Mononuclear cell (primary cell): ENCODE results near the gene STARD13. TPM values are rescaled to one million over a fixed set of nuclear protein-coding genes. Genes with fewer than 3 reads are reported as not detected.

Source experiments
- H3K27me3 ChIP-seq: 2 replicates; pipeline ENCODE4 v1.6.0; 2011; ENCODE audit warnings: low read length, control low read depth; ENCODE audit not compliant: insufficient read depth
- H3K4me1 ChIP-seq: 2 replicates; pipeline ENCODE4 v1.5.1; 2011; ENCODE audit warnings: mild to moderate bottlenecking, low read length, control low read depth; ENCODE audit not compliant: insufficient read depth
- H3K4me3 ChIP-seq: 2 replicates; pipeline ENCODE4 v1.5.1; 2011; ENCODE audit warnings: mild to moderate bottlenecking, low read length, moderate library complexity
- H3K9me3 ChIP-seq: 2 replicates; pipeline ENCODE4 v1.5.1; 2011; ENCODE audit warnings: low read depth, mild to moderate bottlenecking, control low read depth, low read length
- total RNA-seq: library from RNA; depleted of rRNA; stranded (reverse); fragments of >200 nt; gene quantifications from one replicate; pipeline ENCODE4 v1.2.3, GENCODE V29; 2012

STARD13 gene
- total RNA-seq, 1 donor, result 0.84 TPM

DNA sequence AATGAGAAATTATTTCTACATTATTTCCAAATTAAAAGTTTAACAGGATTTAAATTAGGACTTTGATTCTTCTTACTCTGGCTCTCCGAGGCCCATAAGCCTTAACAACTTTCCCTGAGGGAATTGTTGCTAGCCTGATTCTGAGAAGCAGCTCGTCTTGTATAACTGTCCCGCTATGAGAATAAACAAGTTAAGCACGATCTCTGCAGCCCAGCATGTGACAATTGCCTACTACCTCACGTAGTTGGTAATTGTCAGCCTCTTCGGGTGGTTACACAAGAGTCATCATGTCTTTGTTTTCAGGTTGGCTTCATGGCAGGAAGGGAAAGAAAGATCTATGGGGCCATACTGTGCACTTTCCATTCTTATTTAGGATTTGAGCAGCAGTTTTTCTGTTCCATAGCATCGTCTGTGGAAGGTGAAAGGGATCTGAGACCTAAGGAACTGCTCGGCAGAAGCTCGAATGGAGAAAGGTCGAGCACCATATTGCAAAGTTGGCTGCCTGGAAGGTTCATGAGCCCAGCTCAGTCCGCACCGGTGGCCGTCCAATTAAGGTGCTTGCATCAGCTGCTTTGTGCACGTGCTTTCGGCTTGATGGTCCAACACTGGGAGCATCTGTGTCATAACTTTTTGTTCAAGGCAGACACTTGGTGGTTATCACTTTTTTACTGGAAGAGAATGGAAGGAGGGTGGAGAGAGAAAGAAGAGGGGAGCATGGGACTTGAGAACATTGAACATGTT lies 1.8 kb upstream of the STARD13 start:
- Histone ChIP-seq H3K9me3 (no peaks in the 10 kb centered on the region), H3K4me1 (peaks cover 17% of the 10 kb centered on the region), H3K27me3 (peaks cover 13% of the 10 kb centered on the region), H3K4me3 (no peak overlapping the region)

DNA sequence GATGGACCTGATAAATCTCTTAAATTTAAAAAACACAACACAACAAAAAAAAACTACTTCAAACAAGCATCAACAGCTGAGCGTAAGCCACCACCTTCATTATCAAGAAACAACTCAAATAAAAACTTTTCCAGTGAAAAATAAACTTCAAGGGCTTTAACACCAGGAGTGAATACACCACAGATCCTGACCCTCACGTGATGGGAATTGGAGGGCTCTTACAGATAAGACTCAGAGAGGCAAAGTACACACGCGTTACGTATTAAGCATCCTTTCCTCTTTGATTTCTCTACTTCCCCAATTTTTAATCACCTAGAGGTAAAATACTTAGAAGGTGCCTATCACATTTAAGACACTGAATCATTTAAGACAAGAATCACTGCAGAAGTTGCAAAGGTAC lies 573 bp upstream of the STARD13 start:
- Histone ChIP-seq H3K4me3 (peak overlapping the region; percentile 45), H3K9me3 (no peaks in the 10 kb centered on the region), H3K4me1 (peaks cover 17% of the 10 kb centered on the region), H3K27me3 (peaks cover 13% of the 10 kb centered on the region)

DNA sequence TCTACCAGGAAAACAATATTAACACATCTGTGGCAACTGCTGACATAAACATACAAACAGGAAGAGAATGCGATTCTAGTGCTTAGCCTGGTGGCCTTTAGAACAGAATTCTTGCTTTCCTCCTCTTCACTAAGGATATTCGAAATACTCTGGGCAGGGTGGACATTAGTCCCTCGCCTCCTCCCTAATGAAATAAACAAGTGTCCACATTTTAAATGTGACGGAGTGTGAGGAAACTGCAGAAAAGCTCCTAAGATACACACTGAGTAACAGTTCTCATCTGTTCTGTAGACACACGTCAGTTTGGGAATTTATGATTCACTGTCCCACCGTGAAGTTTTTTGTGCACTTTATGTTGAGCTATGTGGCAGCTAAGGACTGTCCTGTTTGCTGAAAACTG lies 639 bp downstream of the STARD13 start:
- peaks cover 17% of the 10 kb centered on the region for H3K4me1 ChIP-seq
- H3K27me3 ChIP-seq, result peaks cover 13% of the 10 kb centered on the region
- no peaks in the 10 kb centered on the region for H3K9me3 ChIP-seq
- no peak overlapping the region for H3K4me3 ChIP-seq

DNA sequence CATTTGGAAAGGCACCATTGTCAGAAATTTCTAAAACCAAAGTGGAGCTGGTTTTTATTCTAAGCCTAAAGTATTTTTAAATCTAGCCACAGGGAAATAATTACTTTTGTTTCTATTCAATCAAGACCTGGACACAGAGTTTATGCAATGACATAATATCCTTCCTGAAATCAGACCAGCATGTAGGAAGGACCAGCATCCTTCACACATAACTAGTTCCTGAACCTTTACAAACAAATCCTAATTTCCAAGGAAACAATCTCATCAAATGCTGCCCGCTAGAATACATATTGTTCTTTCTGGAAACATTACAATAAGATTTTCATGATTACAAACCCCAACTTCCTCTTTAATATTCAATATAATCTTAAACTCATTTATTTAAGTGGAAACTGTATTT lies 1.5 kb downstream of the STARD13 start:
- Histone ChIP-seq H3K4me3 (no peak overlapping the region), H3K9me3 (no peaks in the 10 kb centered on the region), H3K4me1 (peaks cover 17% of the 10 kb centered on the region)

DNA sequence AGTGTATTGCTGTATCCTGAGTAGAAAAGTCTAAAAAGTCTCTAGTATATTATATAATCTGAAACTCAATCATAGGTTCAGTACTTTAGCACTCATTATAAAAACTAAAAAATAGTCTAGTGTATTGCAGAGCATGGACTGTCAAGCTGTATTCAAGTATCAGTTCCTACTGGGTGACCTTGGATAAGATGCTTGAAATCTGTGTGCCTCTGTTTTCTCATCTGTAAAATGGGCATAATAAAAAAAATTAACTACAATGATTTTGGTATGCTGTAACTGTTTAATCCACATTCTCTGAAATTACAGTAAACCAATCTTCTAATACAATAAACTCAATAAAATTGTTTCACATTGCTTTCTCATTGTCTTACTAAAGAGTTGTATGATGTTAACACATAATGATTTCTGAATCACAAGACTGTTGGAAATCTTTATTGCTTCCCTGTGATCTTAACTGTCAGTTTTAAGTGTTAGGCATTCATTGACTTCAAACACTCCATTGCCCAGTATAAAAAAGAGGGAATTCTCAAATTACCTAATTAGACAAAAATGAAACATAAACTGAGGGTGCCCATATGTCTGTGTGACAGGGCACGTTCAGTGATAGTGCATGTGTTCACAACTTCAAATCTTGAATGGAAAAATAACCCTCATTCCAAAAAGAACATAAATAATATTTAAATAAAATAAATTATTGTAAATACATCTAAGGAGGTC lies 2.2 kb downstream of the STARD13 start:
- Histone ChIP-seq H3K4me1 (peaks cover 17% of the 10 kb centered on the region), H3K9me3 (no peaks in the 10 kb centered on the region), H3K27me3 (peaks cover 13% of the 10 kb centered on the region), H3K4me3 (no peak overlapping the region)

More for the DNA sequence above, 1.5 kb downstream of the STARD13 start:
- peaks cover 13% of the 10 kb centered on the region for H3K27me3 ChIP-seq

DNA sequence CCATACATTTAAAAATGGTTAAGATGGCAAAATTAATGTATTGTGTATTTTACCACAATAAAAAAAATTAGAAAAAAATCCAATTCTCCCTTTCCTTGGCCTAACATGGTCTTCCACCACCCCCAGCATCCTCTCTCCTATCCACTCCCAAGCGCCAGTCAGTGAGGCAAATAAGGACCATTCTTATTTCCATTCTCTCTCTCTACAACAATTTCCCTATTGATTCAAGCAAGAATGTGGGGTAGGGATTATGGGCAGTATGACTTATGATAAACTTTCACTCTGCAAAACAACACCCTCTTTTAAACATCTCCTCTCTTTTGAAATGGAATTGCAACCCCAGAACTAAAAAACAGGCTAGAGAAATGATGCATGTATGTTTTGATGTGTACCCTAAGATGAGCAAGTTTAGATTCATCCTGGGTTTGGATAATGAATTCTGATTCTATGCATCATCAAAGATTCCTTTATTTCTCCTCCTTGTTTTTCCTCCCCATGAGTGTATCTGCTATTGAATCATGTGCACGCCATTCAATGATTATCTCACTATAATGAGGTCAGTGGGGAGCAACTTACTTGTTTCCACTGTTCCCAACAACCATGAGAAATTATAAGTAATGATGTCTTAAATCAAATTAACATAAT lies 3.5 kb downstream of the STARD13 start:
- no peak overlapping the region for H3K4me3 ChIP-seq
- peaks cover 13% of the 10 kb centered on the region for H3K27me3 ChIP-seq
- H3K9me3 ChIP-seq, result no peaks in the 10 kb centered on the region
- H3K4me1 ChIP-seq, result peaks cover 17% of the 10 kb centered on the region

DNA sequence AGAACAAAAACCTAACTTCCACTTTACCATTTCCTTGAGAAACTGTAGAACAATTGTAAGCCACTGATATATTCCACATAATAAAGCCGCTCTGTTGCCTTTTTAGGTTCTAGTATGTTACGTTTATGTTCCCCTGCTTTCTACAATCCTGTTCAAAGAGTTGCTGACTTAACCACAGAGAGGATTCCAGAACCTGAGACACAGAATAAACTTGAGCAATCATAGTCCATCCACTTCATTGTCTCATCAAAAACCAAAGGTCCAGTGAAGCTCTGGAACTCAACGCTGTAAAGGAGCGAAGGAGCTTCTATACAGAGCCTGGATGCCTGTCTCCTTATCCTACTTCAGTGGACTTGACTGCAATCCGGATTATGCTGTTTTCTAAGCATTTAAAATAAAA lies 4.6 kb downstream of the STARD13 start:
- peaks cover 14% of the 10 kb centered on the region for H3K4me1 ChIP-seq
- peaks cover 10% of the 10 kb centered on the region for H3K27me3 ChIP-seq
- H3K9me3 ChIP-seq, result no peaks in the 10 kb centered on the region
- H3K4me3 ChIP-seq, result no peak overlapping the region

DNA sequence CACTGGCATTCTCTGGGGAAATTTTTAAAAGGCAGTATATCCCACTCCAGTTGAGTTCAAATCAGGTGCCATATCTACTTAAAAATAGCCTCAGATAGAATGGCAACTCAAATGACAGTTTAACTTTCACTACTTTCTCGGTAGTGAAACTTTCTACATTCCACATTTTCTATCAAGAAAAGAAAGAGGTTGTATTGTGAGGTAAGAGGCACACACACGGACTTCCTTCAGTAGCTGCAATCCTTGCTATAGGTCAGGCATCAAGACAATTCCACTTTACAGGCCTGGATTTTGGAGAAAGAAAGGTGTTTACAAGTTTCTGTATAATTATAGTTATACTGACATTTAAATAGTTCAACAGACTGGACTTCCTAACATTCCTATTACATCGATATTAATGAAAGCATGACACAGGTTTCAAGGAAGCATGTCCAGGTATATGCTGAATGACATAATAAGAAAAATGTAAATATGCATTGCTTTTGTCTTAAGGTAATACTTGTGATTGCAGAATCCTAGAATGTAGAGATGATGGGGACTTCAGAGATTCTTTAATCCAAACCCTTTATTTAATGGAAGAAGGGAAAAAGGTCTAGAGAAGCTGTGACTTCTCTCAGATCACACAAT lies 5.2 kb downstream of the STARD13 start:
- H3K27me3 ChIP-seq, result peaks cover 5% of the 10 kb centered on the region
- H3K9me3 ChIP-seq, result no peaks in the 10 kb centered on the region
- no peak overlapping the region for H3K4me3 ChIP-seq
- peaks cover 8% of the 10 kb centered on the region for H3K4me1 ChIP-seq

DNA sequence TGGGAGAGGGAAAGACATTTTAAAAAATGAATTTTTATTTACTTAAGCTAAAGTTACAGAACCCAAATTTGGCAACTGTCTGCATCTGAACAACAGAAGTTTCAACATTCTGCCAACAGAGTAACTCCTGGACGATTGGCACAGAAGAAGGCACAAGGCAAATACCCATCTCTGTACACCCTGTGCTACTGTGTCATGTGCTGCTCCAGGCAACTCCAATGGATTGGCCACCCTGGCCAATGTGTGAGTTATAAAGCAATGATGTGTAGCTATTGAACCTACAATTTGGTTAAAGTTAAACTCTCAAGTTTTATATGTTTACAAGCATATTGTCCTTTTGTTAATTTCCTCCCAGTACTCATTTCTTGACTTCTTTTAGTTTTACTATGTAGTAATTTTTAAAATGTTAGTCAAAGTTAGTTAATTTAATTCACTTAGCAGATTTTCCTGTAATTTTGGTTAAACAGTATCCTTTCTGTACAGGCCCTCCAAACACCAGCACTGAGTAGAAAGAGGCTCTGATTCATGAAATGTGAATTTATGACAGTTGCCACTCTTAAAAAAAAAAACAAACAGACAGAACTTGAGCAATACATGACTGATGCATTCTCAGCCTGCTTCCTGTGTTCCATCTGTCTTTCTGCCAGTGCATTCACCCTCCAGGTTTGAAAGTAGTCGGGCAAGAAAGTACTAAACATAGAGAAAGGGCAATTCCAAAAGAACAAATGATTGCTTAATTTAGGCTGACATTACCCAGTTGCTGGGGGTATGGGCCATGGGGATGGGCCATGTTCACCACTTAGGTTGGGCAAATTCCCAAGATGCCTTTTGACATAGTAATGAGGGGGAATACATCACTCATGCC lies 5.9 kb downstream of the STARD13 start:
- no peak overlapping the region for H3K4me3 ChIP-seq
- peaks cover under 1% of the 10 kb centered on the region for H3K4me1 ChIP-seq
- no peaks in the 10 kb centered on the region for H3K9me3 ChIP-seq
- H3K27me3 ChIP-seq, result no peaks in the 10 kb centered on the region

DNA sequence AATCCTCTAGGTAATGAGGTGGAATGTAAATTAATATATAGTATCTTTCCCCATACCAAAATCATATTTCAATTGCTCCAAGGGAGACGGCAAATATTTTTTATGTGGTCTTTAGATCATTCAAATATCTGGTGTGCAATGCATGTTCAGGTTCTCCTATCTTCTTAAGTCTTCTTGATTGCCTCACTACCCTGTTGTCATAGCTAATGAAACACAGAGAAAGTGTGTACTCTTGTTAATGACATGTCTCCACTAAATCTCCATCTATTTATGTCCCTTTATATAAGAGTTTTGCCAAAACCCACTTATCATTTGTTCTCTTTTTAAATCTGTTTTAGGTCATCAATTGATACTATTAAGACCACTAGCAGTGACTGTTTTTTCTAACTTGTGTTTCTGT lies 6.6 kb downstream of the STARD13 start:
- H3K9me3 ChIP-seq, result no peaks in the 10 kb centered on the region
- H3K4me3 ChIP-seq, result no peak overlapping the region
- H3K4me1 ChIP-seq, result no peaks in the 10 kb centered on the region
- H3K27me3 ChIP-seq, result no peaks in the 10 kb centered on the region

DNA sequence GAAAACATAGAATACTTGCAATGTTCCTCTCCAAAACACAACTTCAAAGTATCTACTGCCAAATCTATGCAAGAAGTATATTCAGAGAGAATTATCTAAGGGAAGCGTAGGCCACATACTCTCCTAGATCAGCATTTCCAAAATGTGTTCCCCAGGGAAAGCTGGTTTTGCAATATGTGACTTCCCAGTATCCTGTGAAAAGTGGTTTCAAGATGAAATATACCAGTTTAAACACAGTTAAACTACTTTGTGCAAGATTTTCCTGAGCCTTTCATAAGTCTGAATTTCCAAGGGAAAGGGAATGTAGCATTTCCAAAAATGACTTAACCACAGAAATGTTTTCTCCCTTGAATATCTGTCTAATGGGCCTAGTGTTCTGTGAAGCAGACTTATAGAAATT lies 7.6 kb downstream of the STARD13 start:
- H3K9me3 ChIP-seq, result no peaks in the 10 kb centered on the region
- H3K27me3 ChIP-seq, result no peaks in the 10 kb centered on the region
- no peak overlapping the region for H3K4me3 ChIP-seq
- H3K4me1 ChIP-seq, result no peaks in the 10 kb centered on the region

DNA sequence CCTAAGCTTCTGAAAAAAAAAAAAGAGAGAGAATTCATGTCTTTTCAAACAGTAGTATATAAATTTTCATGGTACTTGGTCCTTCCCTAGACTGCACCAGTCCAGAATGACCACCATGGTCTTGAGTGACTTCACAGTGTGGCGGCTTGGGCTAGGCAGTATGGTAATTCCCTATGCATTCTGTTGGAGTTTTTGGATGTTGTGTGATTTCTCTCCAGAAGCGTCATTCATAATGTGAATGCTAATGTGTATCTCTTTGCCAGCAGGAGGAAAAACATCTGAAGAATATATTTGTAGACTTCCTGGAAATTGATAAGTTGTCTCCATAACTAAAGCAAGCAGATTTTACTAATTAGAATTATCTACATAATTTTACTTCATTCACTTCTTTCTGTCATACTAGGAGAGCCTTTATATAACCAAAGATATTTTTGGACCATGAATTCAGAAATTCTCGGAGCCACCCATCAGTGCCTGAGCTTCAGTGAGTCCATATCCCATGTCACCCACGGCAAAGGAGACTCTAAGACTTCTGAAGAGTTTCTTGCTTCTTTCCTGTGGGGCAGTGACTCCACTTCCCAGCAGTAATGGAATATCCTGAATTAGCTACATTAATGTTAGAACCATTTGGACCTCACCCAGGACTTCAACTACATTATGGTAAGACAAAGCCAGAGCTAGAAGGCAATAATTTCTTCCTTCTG lies 8.4 kb downstream of the STARD13 start:
- H3K4me1 ChIP-seq, result no peaks in the 10 kb centered on the region
- H3K9me3 ChIP-seq, result no peaks in the 10 kb centered on the region
- no peaks in the 10 kb centered on the region for H3K27me3 ChIP-seq
- H3K4me3 ChIP-seq, result no peak overlapping the region

DNA sequence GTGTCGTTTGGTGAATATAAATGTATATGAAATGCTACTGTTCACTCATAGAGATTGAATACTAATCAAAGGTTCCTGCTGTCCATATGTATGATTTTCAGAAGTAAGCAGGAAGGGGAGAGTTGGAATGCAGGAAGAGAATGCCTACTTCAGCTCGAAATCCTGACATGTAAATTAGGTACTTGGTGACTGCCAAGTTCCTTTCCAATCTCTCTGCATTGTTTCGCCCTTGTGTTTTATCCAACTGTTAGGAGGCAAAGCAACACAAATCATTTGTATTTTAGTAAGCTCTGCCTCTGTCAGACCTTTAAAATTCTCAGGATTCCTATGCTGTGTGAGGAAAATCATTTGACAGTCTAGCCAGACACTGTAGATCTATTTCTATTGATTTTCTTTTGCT lies 9.0 kb downstream of the STARD13 start:
- Histone ChIP-seq H3K27me3 (no peaks in the 10 kb centered on the region), H3K4me1 (no peaks in the 10 kb centered on the region), H3K9me3 (no peaks in the 10 kb centered on the region)

DNA sequence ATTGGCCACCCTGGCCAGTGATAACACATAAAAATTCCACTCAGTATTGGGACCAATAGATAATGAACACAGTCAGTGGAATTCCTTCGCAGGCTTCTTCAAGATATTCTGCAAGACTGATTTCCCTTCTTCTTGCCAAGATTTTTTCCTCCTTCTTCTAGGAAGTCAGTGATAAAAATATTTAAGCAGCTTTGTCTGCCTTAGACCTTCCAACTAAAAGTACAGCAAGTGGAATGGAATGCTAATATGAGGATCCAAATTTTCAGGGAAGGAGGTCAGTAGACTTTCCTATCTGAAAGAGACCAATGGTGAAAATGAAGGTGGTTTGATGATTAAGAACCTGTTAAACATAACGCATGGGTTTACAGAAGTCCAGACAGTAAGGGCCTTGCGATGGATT lies 9.6 kb downstream of the STARD13 start:
- no peaks in the 10 kb centered on the region for H3K27me3 ChIP-seq
- H3K9me3 ChIP-seq, result no peaks in the 10 kb centered on the region
- no peaks in the 10 kb centered on the region for H3K4me1 ChIP-seq
- no peak overlapping the region for H3K4me3 ChIP-seq

More for the DNA sequence above, 9.0 kb downstream of the STARD13 start:
- H3K4me3 ChIP-seq, result no peak overlapping the region
